HUES6 (cell line): ENCODE results near the gene KPNB1.

Experiments used
- H3K27ac ChIP-seq: 2 replicates; pipeline ENCODE4 v1.7.0; 2013; ENCODE audit warnings: low read depth, mild to moderate bottlenecking, low read length, inconsistent platforms
- H3K27me3 ChIP-seq: 2 replicates; pipeline ENCODE4 v1.6.1; 2013; ENCODE audit warnings: low read length; ENCODE audit not compliant: control insufficient read depth, insufficient read depth
- H3K36me3 ChIP-seq: 2 replicates; pipeline ENCODE4 v1.6.1; 2013; ENCODE audit warnings: low read length; ENCODE audit not compliant: control insufficient read depth, insufficient read depth
- H3K4me1 ChIP-seq: 2 replicates; pipeline ENCODE4 v1.6.1; 2013; ENCODE audit warnings: low read length; ENCODE audit not compliant: control insufficient read depth, insufficient read depth
- H3K4me3 ChIP-seq: 2 replicates; pipeline ENCODE4 v1.5.1; 2013; ENCODE audit warnings: low read depth, low read length
- H3K9ac ChIP-seq: one replicate; pipeline ENCODE4 v1.6.1; 2013; ENCODE audit warnings: mild to moderate bottlenecking, low read length
- H3K9me3 ChIP-seq: 2 replicates; pipeline ENCODE4 v1.6.1; 2013; ENCODE audit warnings: low read depth, low read length; ENCODE audit not compliant: control insufficient read depth, insufficient read depth

Gene KPNB1

GRCh38 chr17:47717261-47717697, 67.6 kb downstream of the KPNB1 start:
- H3K4me3 ChIP-seq: no peak overlapping the region
- no peaks in the 10 kb centered on the region for H3K36me3 ChIP-seq
- no peaks in the 10 kb centered on the region for H3K9me3 ChIP-seq
- peaks cover 19% of the 10 kb centered on the region for H3K4me1 ChIP-seq
- peaks cover 69% of the 10 kb centered on the region for H3K27me3 ChIP-seq
- no peak overlapping the region for H3K9ac ChIP-seq
- H3K27ac ChIP-seq: no peak overlapping the region

GRCh38 chr17:47717979-47718621, 68.4 kb downstream of the KPNB1 start:
- H3K27me3 ChIP-seq: peaks cover 63% of the 10 kb centered on the region
- H3K4me1 ChIP-seq: peaks cover 19% of the 10 kb centered on the region
- no peaks in the 10 kb centered on the region for H3K9me3 ChIP-seq
- no peaks in the 10 kb centered on the region for H3K36me3 ChIP-seq
- no peak overlapping the region for H3K4me3 ChIP-seq
- no peak overlapping the region for H3K27ac ChIP-seq
- H3K9ac ChIP-seq: no peak overlapping the region

GRCh38 chr17:47718634-47719405, 69.1 kb downstream of the KPNB1 start:
- Histone ChIP-seq H3K9me3 (no peaks in the 10 kb centered on the region), H3K9ac (no peak overlapping the region), H3K27ac (no peak overlapping the region), H3K4me1 (peaks cover 19% of the 10 kb centered on the region), H3K36me3 (no peaks in the 10 kb centered on the region), H3K27me3 (peaks cover 57% of the 10 kb centered on the region), H3K4me3 (no peak overlapping the region)

- Histone ChIP-seq H3K4me3 (no peak overlapping the region), H3K27me3 (peaks cover 58% of the 10 kb centered on the region), H3K9ac (no peak overlapping the region), H3K27ac (no peak overlapping the region), H3K9me3 (no peaks in the 10 kb centered on the region), H3K36me3 (no peaks in the 10 kb centered on the region), H3K4me1 (peaks cover 14% of the 10 kb centered on the region)
Measured at GRCh38 chr17:47719411-47720152, 69.9 kb downstream of the KPNB1 start.

- no peak overlapping the region for H3K4me3 ChIP-seq
- no peak overlapping the region for H3K9ac ChIP-seq
- H3K36me3 ChIP-seq: no peaks in the 10 kb centered on the region
- H3K27me3 ChIP-seq: peaks cover 58% of the 10 kb centered on the region
- H3K27ac ChIP-seq: no peak overlapping the region
- H3K9me3 ChIP-seq: no peaks in the 10 kb centered on the region
- peaks cover 14% of the 10 kb centered on the region for H3K4me1 ChIP-seq
Measured at GRCh38 chr17:47720196-47720595, 70.5 kb downstream of the KPNB1 start.

GRCh38 chr17:47720754-47721533, 71.2 kb downstream of the KPNB1 start:
- H3K27ac ChIP-seq: no peak overlapping the region
- peak overlapping the region; percentile 39 for H3K4me3 ChIP-seq
- H3K27me3 ChIP-seq: peaks cover 58% of the 10 kb centered on the region
- no peak overlapping the region for H3K9ac ChIP-seq
- H3K9me3 ChIP-seq: no peaks in the 10 kb centered on the region
- H3K36me3 ChIP-seq: no peaks in the 10 kb centered on the region
- H3K4me1 ChIP-seq: peaks cover 14% of the 10 kb centered on the region

GRCh38 chr17:47721725-47722124, 72.0 kb downstream of the KPNB1 start:
- H3K27ac ChIP-seq: no peak overlapping the region
- no peaks in the 10 kb centered on the region for H3K9me3 ChIP-seq
- H3K36me3 ChIP-seq: no peaks in the 10 kb centered on the region
- H3K4me1 ChIP-seq: peaks cover 17% of the 10 kb centered on the region
- H3K9ac ChIP-seq: no peak overlapping the region
- no peak overlapping the region for H3K4me3 ChIP-seq
- H3K27me3 ChIP-seq: peaks cover 63% of the 10 kb centered on the region

GRCh38 chr17:47724705-47725104, 75.0 kb downstream of the KPNB1 start:
- Histone ChIP-seq H3K4me3 (no peak overlapping the region), H3K4me1 (peaks cover 25% of the 10 kb centered on the region), H3K27me3 (peaks cover 52% of the 10 kb centered on the region)

GRCh38 chr17:47725446-47726111, 75.9 kb downstream of the KPNB1 start:
- no peaks in the 10 kb centered on the region for H3K36me3 ChIP-seq
- H3K9me3 ChIP-seq: no peaks in the 10 kb centered on the region
- no peak overlapping the region for H3K9ac ChIP-seq
- H3K27me3 ChIP-seq: peaks cover 51% of the 10 kb centered on the region
- H3K27ac ChIP-seq: no peak overlapping the region
- peaks cover 21% of the 10 kb centered on the region for H3K4me1 ChIP-seq
- no peak overlapping the region for H3K4me3 ChIP-seq

More at GRCh38 chr17:47724705-47725104, 75.0 kb downstream of the KPNB1 start:
- H3K27ac ChIP-seq: no peak overlapping the region
- no peaks in the 10 kb centered on the region for H3K9me3 ChIP-seq
- no peak overlapping the region for H3K9ac ChIP-seq
- H3K36me3 ChIP-seq: no peaks in the 10 kb centered on the region
